AG04449 (cell line): ENCODE measurements around the gene DIP2B.

Source experiments
- CTCF ChIA-PET: fragments of 350-600 bp; formaldehyde crosslinking; extraction: SDS; loops from one replicate; lab custom pipeline; 2021; ENCODE audit warnings: antibody characterized with exemption; lab: Yijun Ruan, JAX
- POLR2A ChIA-PET: fragments of 400-600, 350-600 bp; formaldehyde crosslinking; extraction: SDS; loops from one replicate; lab custom pipeline; 2020; ENCODE audit warnings: antibody characterized with exemption, inconsistent platforms; lab: Yijun Ruan, JAX
- DNase-seq: peaks from one replicate; pipeline ENCODE4 v3.0.0-alpha.2; 2010; ENCODE audit warnings: low read depth, low spot score
- H3K4me3 ChIP-seq: 2 replicates; pipeline ENCODE4 v1.5.1; 2011; ENCODE audit warnings: low read depth, mild to moderate bottlenecking, control low read depth, low read length
- CTCF ChIP-seq: IDR thresholded peaks from one replicate; pipeline ENCODE4 v1.5.1; 2011; ENCODE audit warnings: mild to moderate bottlenecking, moderate library complexity, low read length, control low read depth, inconsistent platforms; ENCODE audit not compliant: insufficient read depth; ENCODE audit errors: missing control alignments

DIP2B gene

GRCh38 chr12:50558970-50559369 is 54.2 kb downstream of the DIP2B start:
- DNase-seq: no peak
- ChIA-PET POLR2A (no interaction called here), CTCF (interaction anchor here (1.6 kb wide), 1 partner anchor 10 kb away, joined by 4 read pairs; no protein-coding TSS in a partner anchor)
- TF ChIP-seq CTCF: no peak
- no peak overlapping the region for H3K4me3 ChIP-seq

GRCh38 chr12:50562520-50563433 is 58.0 kb downstream of the DIP2B start:
- H3K4me3 ChIP-seq: no peak overlapping the region
- POLR2A ChIA-PET: interaction anchor here (0.7 to 1.1 kb wide), 2 partner anchors 13 to 58 kb away, joined by 3 read pairs; no protein-coding TSS in a partner anchor
- CTCF ChIA-PET: interaction anchor here (0.7 kb wide), 1 partner anchor 53 kb away, joined by 4 read pairs; no protein-coding TSS in a partner anchor
- no peak for DNase-seq
- no peak for TF ChIP-seq CTCF

GRCh38 chr12:50563434-50563787 is 58.6 kb downstream of the DIP2B start:
- no peak overlapping the region for H3K4me3 ChIP-seq
- no peak for TF ChIP-seq CTCF
- CTCF ChIA-PET: no interaction called here
- POLR2A ChIA-PET: interaction anchor here (0.7 to 1.1 kb wide), 2 partner anchors 14 to 57 kb away, joined by 3 read pairs; no protein-coding TSS in a partner anchor
- DNase-seq: no peak

DNA sequence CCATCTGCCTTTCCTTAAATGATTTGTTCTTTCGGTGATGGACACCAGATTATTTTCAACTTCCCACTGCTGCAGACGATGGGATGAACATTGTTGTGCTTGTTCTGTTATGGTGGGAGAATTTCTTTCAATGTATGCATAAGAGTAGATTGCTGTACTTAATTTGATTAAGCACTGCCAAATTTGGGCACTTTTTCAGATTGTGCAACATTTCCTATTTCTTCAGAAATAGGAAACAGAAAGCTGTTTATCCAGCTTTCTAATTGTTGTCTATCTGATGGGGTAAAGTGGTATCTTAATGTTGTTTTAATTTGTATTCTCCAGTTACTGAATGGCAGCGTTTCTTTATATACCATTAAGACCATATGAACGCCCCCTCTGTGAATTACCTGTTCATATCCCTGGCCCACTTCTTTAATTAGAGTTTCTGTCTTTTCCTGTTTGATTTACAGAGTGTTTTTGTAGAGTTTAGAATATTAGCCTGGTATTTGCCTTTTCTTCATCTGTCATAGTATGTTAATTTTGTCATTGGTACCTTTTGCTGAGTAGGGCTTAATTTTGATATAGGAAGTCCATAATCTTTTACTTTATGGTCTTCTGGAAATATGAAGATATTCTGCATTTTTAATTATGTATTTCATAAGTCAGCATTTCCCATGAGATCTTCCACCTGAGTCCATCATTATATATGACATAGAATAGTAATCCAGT is 59.6 kb downstream of the DIP2B start:
- no peak overlapping the region for H3K4me3 ChIP-seq
- no peak for DNase-seq
- TF ChIP-seq CTCF: no peak
- ChIA-PET CTCF (no interaction called here), POLR2A (interaction anchor here (1.1 kb wide), 1 partner anchor 56 kb away, joined by 3 read pairs; no protein-coding TSS in a partner anchor)

- no peak for DNase-seq
- no peak for TF ChIP-seq CTCF
- ChIA-PET POLR2A (no interaction called here), CTCF (no interaction called here)
- H3K4me3 ChIP-seq: no peak overlapping the region
These were observed 60.1 kb downstream of the DIP2B start for GRCh38 chr12:50564948-50565297.

- DNase-seq: no peak
- H3K4me3 ChIP-seq: no peak overlapping the region
- ChIA-PET POLR2A (no interaction called here), CTCF (no interaction called here)
- no peak for TF ChIP-seq CTCF
These were observed 61.3 kb downstream of the DIP2B start for GRCh38 chr12:50566066-50566465.
